Chondrocyte (in vitro differentiated cells): ENCODE measurements around the gene PPP1R3G. TPM values are rescaled to one million over a fixed set of nuclear protein-coding genes. Genes with fewer than 3 reads are reported as not detected.

Experiments used
- DNase-seq: peaks from one replicate; pipeline ENCODE4 v3.0.0; 2021; ENCODE audit warnings: mixed read lengths, low spot score
- H3K27ac Mint-ChIP-seq: one replicate; pipeline ENCODE4 v1.8.0; 2021; ENCODE audit warnings: mild to moderate bottlenecking, moderate library complexity, mixed read lengths; ENCODE audit not compliant: unreplicated experiment
- H3K27me3 Mint-ChIP-seq: 2 replicates; pipeline ENCODE4 v1.8.0; 2021; ENCODE audit warnings: low read depth, mixed read lengths
- H3K36me3 Mint-ChIP-seq: 2 replicates; pipeline ENCODE4 v1.8.0; 2021; ENCODE audit warnings: low read depth, mixed read lengths
- H3K4me1 Mint-ChIP-seq: 2 replicates; pipeline ENCODE4 v1.8.0; 2021; ENCODE audit warnings: low read depth, mild to moderate bottlenecking, mixed read lengths
- H3K4me3 Mint-ChIP-seq: one replicate; pipeline ENCODE4 v1.8.0; 2021; ENCODE audit warnings: mild to moderate bottlenecking, moderate library complexity, mixed read lengths; ENCODE audit not compliant: unreplicated experiment
- H3K9me3 Mint-ChIP-seq: 2 replicates; pipeline ENCODE4 v1.8.0; 2021; ENCODE audit warnings: low read depth, mixed read lengths
- total RNA-seq: library from RNA; stranded (reverse); gene quantifications from 3 replicates; pipeline ENCODE4 v1.2.1, GENCODE V29; 2021
- TF ChIP-seq, protein P1 (sequence below): fragments of 200-600 bp; sonication (generic); IDR thresholded peaks from 2 replicates; pipeline ENCODE4 v1.5.0; 2021; ENCODE audit warnings: antibody characterized with exemption, mild to moderate bottlenecking, moderate library complexity

PPP1R3G gene
- total RNA-seq, 1 donor from 2014 or later: 2.6 TPM

- TF ChIP-seq, protein P1, sequence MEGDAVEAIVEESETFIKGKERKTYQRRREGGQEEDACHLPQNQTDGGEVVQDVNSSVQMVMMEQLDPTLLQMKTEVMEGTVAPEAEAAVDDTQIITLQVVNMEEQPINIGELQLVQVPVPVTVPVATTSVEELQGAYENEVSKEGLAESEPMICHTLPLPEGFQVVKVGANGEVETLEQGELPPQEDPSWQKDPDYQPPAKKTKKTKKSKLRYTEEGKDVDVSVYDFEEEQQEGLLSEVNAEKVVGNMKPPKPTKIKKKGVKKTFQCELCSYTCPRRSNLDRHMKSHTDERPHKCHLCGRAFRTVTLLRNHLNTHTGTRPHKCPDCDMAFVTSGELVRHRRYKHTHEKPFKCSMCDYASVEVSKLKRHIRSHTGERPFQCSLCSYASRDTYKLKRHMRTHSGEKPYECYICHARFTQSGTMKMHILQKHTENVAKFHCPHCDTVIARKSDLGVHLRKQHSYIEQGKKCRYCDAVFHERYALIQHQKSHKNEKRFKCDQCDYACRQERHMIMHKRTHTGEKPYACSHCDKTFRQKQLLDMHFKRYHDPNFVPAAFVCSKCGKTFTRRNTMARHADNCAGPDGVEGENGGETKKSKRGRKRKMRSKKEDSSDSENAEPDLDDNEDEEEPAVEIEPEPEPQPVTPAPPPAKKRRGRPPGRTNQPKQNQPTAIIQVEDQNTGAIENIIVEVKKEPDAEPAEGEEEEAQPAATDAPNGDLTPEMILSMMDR: no peak
- no peaks in the 10 kb centered on the region for H3K4me1 Mint-ChIP-seq
- no peak for DNase-seq
- no peaks in the 10 kb centered on the region for H3K27me3 Mint-ChIP-seq
- H3K36me3 Mint-ChIP-seq: no peaks in the 10 kb centered on the region
- H3K9me3 Mint-ChIP-seq: peaks cover 5% of the 10 kb centered on the region
- no peak overlapping the region for H3K27ac Mint-ChIP-seq
- H3K4me3 Mint-ChIP-seq: no peak overlapping the region
These were observed 13.9 kb upstream of the PPP1R3G start for GRCh38 chr6:5071216-5071615.

DNA sequence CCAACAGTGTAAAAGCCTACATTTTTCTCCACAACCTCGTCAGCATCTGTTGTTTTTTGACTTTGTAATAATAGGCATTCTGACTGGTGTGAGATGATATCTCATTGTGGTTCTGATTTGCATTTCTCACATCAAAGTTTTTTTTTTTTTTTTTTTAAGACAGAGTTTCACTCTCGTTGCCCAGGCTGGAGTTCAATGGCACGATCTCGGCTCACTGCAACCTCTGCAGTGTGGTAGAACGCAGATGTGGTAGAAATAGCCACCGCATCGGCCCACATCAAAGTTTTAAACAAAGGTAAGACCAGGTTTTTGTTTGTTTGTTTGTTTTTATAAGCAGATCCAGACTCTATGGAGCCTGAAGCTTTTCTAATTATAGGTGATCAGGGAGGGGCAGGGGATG, 12.7 kb upstream of the PPP1R3G start:
- no peak for DNase-seq
- Mint-ChIP-seq H3K27ac (no peak overlapping the region), H3K9me3 (peaks cover under 1% of the 10 kb centered on the region), H3K4me3 (no peak overlapping the region), H3K27me3 (no peaks in the 10 kb centered on the region), H3K36me3 (no peaks in the 10 kb centered on the region), H3K4me1 (no peaks in the 10 kb centered on the region)
- TF ChIP-seq, protein P1: no peak

DNA sequence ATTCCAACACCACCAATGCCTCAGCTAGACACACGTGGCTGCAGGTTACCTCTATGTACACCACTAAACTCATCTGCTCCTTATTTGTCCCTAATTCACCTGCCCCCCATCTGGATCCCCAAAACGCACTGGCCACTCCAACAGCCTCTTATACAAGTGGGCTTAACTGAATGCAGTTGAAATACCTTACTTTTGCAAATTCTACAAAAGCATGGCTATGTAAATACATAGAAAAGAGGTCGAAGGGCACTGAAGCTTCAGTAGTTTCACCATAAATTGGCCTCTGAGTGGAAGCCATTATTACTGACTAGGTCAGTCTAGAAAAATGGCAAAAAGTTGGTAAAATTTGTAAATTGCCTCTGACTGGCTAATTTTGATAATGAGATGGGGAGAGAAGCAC, 11.1 kb upstream of the PPP1R3G start:
- Mint-ChIP-seq H3K4me3 (no peak overlapping the region), H3K4me1 (no peaks in the 10 kb centered on the region), H3K36me3 (no peaks in the 10 kb centered on the region), H3K9me3 (no peaks in the 10 kb centered on the region), H3K27me3 (no peaks in the 10 kb centered on the region), H3K27ac (no peak overlapping the region)
- no peak for DNase-seq
- TF ChIP-seq, protein P1: no peak

DNA sequence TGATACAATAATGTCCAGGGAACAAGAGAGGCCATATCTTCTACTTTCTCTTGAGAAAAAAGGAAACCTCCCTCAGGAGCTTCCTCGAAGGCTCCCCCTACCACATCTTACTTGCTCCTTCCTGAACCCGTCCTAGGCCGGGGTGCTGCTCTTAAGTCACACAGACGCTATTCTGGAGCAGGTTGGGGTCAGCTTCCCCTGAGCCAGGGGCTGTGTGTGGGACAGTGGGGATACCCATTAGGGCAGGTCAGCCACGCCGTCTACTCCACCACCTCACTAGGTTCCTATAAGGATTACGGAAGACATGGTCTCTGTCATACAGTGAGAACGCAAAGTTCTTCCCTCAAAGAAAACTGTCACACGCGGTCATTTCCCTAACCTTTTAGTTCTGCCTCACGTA, 8.2 kb upstream of the PPP1R3G start:
- TF ChIP-seq, protein P1: no peak
- H3K27me3 Mint-ChIP-seq: no peaks in the 10 kb centered on the region
- H3K4me1 Mint-ChIP-seq: peaks cover 3% of the 10 kb centered on the region
- no peaks in the 10 kb centered on the region for H3K36me3 Mint-ChIP-seq
- H3K4me3 Mint-ChIP-seq: no peak overlapping the region
- no peak overlapping the region for H3K27ac Mint-ChIP-seq
- DNase-seq: no peak
- no peaks in the 10 kb centered on the region for H3K9me3 Mint-ChIP-seq

GRCh38 chr6:5078121-5078669, 6.9 kb upstream of the PPP1R3G start:
- H3K9me3 Mint-ChIP-seq: no peaks in the 10 kb centered on the region
- DNase-seq: no peak
- TF ChIP-seq, protein P1: peak; percentile 57

More at GRCh38 chr6:5078121-5078669, 6.9 kb upstream of the PPP1R3G start:
- peaks cover 10% of the 10 kb centered on the region for H3K4me1 Mint-ChIP-seq
- H3K36me3 Mint-ChIP-seq: no peaks in the 10 kb centered on the region
- H3K27ac Mint-ChIP-seq: no peak overlapping the region
- H3K4me3 Mint-ChIP-seq: no peak overlapping the region
- H3K27me3 Mint-ChIP-seq: no peaks in the 10 kb centered on the region
